Adrenal gland (tissue), 12 donors: ENCODE measurements around the gene ALLC. TPM values are rescaled to one million over a fixed set of nuclear protein-coding genes. Genes with fewer than 3 reads are reported as not detected.

Experiments
- DNase-seq, 7 donors: peaks; one replicate each; pipeline ENCODE4 v3.0.0-alpha.2; 2019 to 2020
- H3K27ac ChIP-seq, 5 donors: fragments of 200-600 bp; sonication (generic) in 4 of 5; 1 replicate in 3 of 5; 2 replicates in 2 of 5; pipeline versions ENCODE4 v1.5.1 to v1.8.0; 2016 to 2020; ENCODE audit warnings: mild to moderate bottlenecking in 1 of 5
- H3K27me3 ChIP-seq: fragments of 200-600 bp; 2 replicates; pipeline ENCODE4 v1.8.0; 2021
- H3K36me3 ChIP-seq, 2 donors: fragments of 200-600 bp; replicated peaks in 1 of 2; 1 replicate in 1 of 2; 2 replicates in 1 of 2; pipeline versions ENCODE4 v1.5.1 to v1.8.0; 2018 to 2022
- H3K4me1 ChIP-seq, 2 donors: fragments of 200-600 bp; replicated peaks in 1 of 2; 1 replicate in 1 of 2; 2 replicates in 1 of 2; pipeline versions ENCODE4 v1.5.1 to v1.8.0; 2018 to 2021
- H3K4me3 ChIP-seq, 4 donors: fragments of 200-600 bp; sonication (generic) in 3 of 4; one replicate each; pipeline ENCODE4 v1.5.1; 2016 to 2018
- H3K9me3 ChIP-seq, 3 donors: fragments of 200-600 bp; sonication (generic) in 1 of 3; replicated peaks in 1 of 3; 1 replicate in 2 of 3; 2 replicates in 1 of 3; pipeline versions ENCODE4 v1.5.1 to v1.8.0; 2016 to 2021
- POLR2A ChIP-seq, 2 donors: fragments of 450-650 bp; IDR thresholded peaks; one replicate each; pipeline ENCODE4 v1.6.1; 2017; ENCODE audit warnings: antibody characterized with exemption in 2 of 2, mild to moderate bottlenecking in 2 of 2, moderate library complexity in 1 of 2
- WGBS, 4 donors: extraction: QIAGEN DNeasy Blood & Tissue Kit in 2 of 4; methylation state at CpG; one replicate each; pipeline versions ENCODE4 v1.1.5 to v1.1.7; 2013 to 2017; 5-methylcytosine and 5-hydroxymethylcytosine counted together
- intact Hi-C, 2 donors: fragments of 100-400 bp; cut with DNase I; formaldehyde crosslinking; loops; one replicate each; pipeline versions ENCODE4 v1.14.1 to v1.15.0; 2022 to 2023
- polyA plus RNA-seq, 3 donors: library from polyadenylated mRNA; stranded (reverse); fragments of 200-250 nt in 2 of 3; fragments of 350-450 nt in 1 of 3; fragmentation: Illumina TruSeq in 1 of 3; extraction: RNeasy Lipid Tissue Mini Kit (QIAGEN cat#74804) in 1 of 3; gene quantifications; one replicate each; pipeline ENCODE4 v1.2.3, GENCODE V29; 2013 to 2014
- total RNA-seq, 9 donors: library from RNA; depleted of rRNA in 4 of 9; stranded (reverse); fragments of >200 nt in 4 of 9; fragments of 120-200 nt in 1 of 9; fragmentation: NEBNext Ultra II Directional in 1 of 9; extraction: Animal tissue kit (Norgen Biotek cat#: 25700) in 1 of 9; gene quantifications; one replicate each; pipeline versions ENCODE4 v1.1.0 to v1.2.4, GENCODE V29; 2013 to 2023
- TF ChIP-seq, protein P1 (sequence below), 6 experiments: fragments of 450-650 bp in 4 of 6; fragments of 200-600 bp in 2 of 6; sonication (generic) in 1 of 6; IDR thresholded peaks; 1 replicate in 5 of 6; 2 replicates in 1 of 6; pipeline versions ENCODE4 v1.5.1 to v1.8.0; 2016 to 2021; ENCODE audit warnings: antibody characterized with exemption in 6 of 6, mild to moderate bottlenecking in 2 of 6, moderate library complexity in 1 of 6
- donor health status: healthy with polysubstance abuse.
- donor health status: Bipolar disorder and iron deficiency.
- donor health status: DM: yes; HTN: yes; CAD: no.
- donor health status: DM: no; HTN: no; CAD: no.
- donor health status: DM: no; HTN: no; CAD: no.
- donor health status: DM: yes; HTN: yes; CAD: no.

The ALLC gene
- total and polyA plus RNA-seq, 12 donors: 0.07 to 7.9 (median 0.72) TPM; not detected in 5

- Histone ChIP-seq H3K27me3 (no peaks in the 10 kb centered on the region), H3K27ac (no peak overlapping the region), H3K36me3 (no peaks in the 10 kb centered on the region), H3K4me1 (no peaks in the 10 kb centered on the region), H3K9me3 (no peaks in the 10 kb centered on the region), H3K4me3 (no peak overlapping the region)
- peak in 2 of 7 donors; percentile 14 to 46 for DNase-seq
- intact Hi-C loops: no loop called here
- WGBS, 4 donors: 82 to 89% (median 88%) methylated on average over 10 of the region's 10 CpGs
- TF ChIP-seq, protein P1, sequence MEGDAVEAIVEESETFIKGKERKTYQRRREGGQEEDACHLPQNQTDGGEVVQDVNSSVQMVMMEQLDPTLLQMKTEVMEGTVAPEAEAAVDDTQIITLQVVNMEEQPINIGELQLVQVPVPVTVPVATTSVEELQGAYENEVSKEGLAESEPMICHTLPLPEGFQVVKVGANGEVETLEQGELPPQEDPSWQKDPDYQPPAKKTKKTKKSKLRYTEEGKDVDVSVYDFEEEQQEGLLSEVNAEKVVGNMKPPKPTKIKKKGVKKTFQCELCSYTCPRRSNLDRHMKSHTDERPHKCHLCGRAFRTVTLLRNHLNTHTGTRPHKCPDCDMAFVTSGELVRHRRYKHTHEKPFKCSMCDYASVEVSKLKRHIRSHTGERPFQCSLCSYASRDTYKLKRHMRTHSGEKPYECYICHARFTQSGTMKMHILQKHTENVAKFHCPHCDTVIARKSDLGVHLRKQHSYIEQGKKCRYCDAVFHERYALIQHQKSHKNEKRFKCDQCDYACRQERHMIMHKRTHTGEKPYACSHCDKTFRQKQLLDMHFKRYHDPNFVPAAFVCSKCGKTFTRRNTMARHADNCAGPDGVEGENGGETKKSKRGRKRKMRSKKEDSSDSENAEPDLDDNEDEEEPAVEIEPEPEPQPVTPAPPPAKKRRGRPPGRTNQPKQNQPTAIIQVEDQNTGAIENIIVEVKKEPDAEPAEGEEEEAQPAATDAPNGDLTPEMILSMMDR (IDR thresholded peaks at IDR 0.05): no peak
- no peak for TF ChIP-seq POLR2A (IDR thresholded peaks at IDR 0.05)
These were observed 18.9 kb upstream of the ALLC start for GRCh38 chr2:3639015-3639630.

- DNase-seq: peak in 2 of 7 donors; percentile 6 to 41
These were observed 18.3 kb upstream of the ALLC start for GRCh38 chr2:3639653-3640052.

GRCh38 chr2:3641181-3641580 lies 16.8 kb upstream of the ALLC start:
- Histone ChIP-seq H3K4me1 (no peaks in the 10 kb centered on the region), H3K27ac (no peak overlapping the region), H3K9me3 (no peaks in the 10 kb centered on the region), H3K4me3 (no peak overlapping the region), H3K27me3 (no peaks in the 10 kb centered on the region), H3K36me3 (no peaks in the 10 kb centered on the region)
- DNase-seq: peak in 3 of 7 donors; percentile 9 to 34 (median 14)
- TF ChIP-seq, protein P1 (IDR thresholded peaks at IDR 0.05): no peak
- TF ChIP-seq POLR2A (IDR thresholded peaks at IDR 0.05): no peak
- 84 to 94% (median 91%) methylated on average over 13 of the region's 13 CpGs for WGBS, 4 donors
- intact Hi-C loops: loop anchor here (10.0 kb wide), 2 partner anchors 196 to 226 kb away; no protein-coding TSS in a partner anchor

More at GRCh38 chr2:3639653-3640052, 18.3 kb upstream of the ALLC start:
- 71 to 84% (median 79%) methylated on average over 2 to 8 of the region's 8 CpGs for WGBS, 4 donors
- Histone ChIP-seq H3K4me1 (no peaks in the 10 kb centered on the region), H3K4me3 (no peak overlapping the region), H3K27me3 (no peaks in the 10 kb centered on the region), H3K9me3 (no peaks in the 10 kb centered on the region), H3K27ac (no peak overlapping the region), H3K36me3 (no peaks in the 10 kb centered on the region)
- TF ChIP-seq, protein P1 (IDR thresholded peaks at IDR 0.05): no peak
- TF ChIP-seq POLR2A (IDR thresholded peaks at IDR 0.05): no peak
- intact Hi-C loops: loop anchor here (10.0 kb wide), 2 partner anchors 195 to 225 kb away; no protein-coding TSS in a partner anchor

DNA sequence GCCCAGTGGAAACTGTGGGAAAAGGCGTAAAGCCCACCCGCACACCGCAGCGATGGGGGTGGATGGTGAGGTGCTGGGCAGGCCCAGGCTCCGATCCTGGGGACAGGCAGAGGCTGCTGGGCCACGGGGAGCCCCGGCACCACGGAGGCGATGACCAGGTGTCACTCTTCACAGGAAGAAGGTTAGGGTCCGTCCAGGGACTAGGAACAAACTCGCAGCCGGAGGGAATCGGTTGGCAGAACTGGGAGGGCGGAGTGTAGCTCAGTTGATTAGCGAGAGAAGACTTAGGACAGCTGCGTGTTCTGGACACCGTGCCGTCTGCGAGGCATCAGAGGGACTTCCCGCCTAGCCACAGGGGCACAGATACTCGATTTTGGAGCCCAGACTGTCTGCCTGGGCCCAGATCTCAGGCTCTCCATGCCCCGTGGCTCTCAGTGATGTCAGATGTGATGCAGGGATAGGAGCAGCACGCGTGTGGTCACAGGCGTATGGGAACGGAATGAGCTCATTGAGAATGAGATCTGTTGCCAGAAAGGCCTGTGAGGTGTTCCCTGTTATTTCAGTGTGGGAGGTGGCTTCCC lies 16.1 kb upstream of the ALLC start:
- H3K4me1 ChIP-seq: no peaks in the 10 kb centered on the region
- no peaks in the 10 kb centered on the region for H3K27me3 ChIP-seq
- TF ChIP-seq POLR2A (IDR thresholded peaks at IDR 0.05): no peak
- TF ChIP-seq, protein P1 (IDR thresholded peaks at IDR 0.05): no peak
- no peak overlapping the region for H3K4me3 ChIP-seq
- intact Hi-C loops: loop anchor here (10.0 kb wide), 2 partner anchors 197 to 227 kb away; no protein-coding TSS in a partner anchor
- WGBS, 4 donors: 88 to 93% (median 90%) methylated on average over 26 of the region's 26 CpGs
- no peak overlapping the region for H3K27ac ChIP-seq
- DNase-seq: peak in 4 of 7 donors; percentile 8 to 25 (median 10)
- H3K36me3 ChIP-seq: no peaks in the 10 kb centered on the region
- H3K9me3 ChIP-seq: no peaks in the 10 kb centered on the region
